Esophagus squamous epithelium (tissue), 4 donors: ENCODE measurements around the gene DAPK1.

Experiments used
- POLR2A ChIP-seq, 4 donors: fragments of 450-650 bp; IDR thresholded peaks; one replicate each; pipeline ENCODE4 v1.6.1; 2017; ENCODE audit warnings: antibody characterized with exemption in 4 of 4, mild to moderate bottlenecking in 4 of 4, moderate library complexity in 3 of 4
- TF ChIP-seq, protein P1 (sequence below), 6 experiments: fragments of 450-650 bp in 4 of 6; fragments of 200-600 bp in 2 of 6; sonication (generic) in 2 of 6; IDR thresholded peaks; one replicate each; pipeline ENCODE4 v1.5.1; 2016 to 2019; ENCODE audit warnings: antibody characterized with exemption in 6 of 6, mild to moderate bottlenecking in 4 of 6, moderate library complexity in 4 of 6

- no peak for TF ChIP-seq POLR2A (IDR thresholded peaks at IDR 0.05)
- TF ChIP-seq, protein P1, sequence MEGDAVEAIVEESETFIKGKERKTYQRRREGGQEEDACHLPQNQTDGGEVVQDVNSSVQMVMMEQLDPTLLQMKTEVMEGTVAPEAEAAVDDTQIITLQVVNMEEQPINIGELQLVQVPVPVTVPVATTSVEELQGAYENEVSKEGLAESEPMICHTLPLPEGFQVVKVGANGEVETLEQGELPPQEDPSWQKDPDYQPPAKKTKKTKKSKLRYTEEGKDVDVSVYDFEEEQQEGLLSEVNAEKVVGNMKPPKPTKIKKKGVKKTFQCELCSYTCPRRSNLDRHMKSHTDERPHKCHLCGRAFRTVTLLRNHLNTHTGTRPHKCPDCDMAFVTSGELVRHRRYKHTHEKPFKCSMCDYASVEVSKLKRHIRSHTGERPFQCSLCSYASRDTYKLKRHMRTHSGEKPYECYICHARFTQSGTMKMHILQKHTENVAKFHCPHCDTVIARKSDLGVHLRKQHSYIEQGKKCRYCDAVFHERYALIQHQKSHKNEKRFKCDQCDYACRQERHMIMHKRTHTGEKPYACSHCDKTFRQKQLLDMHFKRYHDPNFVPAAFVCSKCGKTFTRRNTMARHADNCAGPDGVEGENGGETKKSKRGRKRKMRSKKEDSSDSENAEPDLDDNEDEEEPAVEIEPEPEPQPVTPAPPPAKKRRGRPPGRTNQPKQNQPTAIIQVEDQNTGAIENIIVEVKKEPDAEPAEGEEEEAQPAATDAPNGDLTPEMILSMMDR (IDR thresholded peaks at IDR 0.05) = no peak
Measured at GRCh38 chr9:87490907-87491306, 6.8 kb upstream of the DAPK1 start.
